Measurements from ENCODE around the gene CERCAM.
"Not testable (repeated sequence)": the region's sequence is repeated elsewhere in the genome, so short reads cannot be mapped to it uniquely, and the experiment has no call there.

Gene CERCAM

DNA sequence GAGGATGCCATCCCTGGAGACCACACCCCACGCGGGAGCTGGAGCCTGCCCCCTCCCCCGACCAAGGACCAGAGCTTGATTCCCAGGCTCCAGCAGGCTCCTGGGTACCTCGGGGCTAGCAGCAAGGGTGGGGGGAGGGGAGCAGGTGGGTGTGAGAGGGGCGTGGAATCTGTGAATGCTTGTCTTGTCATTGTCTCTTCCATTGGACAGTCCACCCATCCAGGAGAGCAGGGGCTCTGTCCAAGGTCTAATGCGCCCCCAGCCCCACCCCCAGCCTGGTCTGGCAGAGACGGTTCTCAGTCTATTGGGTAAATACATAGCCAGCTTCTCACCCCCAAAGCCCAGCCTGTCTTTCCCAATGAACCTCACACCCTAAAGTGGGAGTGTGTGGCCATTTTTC lies 26.7 kb upstream of the CERCAM start:
- DNase-seq = no peak

DNA sequence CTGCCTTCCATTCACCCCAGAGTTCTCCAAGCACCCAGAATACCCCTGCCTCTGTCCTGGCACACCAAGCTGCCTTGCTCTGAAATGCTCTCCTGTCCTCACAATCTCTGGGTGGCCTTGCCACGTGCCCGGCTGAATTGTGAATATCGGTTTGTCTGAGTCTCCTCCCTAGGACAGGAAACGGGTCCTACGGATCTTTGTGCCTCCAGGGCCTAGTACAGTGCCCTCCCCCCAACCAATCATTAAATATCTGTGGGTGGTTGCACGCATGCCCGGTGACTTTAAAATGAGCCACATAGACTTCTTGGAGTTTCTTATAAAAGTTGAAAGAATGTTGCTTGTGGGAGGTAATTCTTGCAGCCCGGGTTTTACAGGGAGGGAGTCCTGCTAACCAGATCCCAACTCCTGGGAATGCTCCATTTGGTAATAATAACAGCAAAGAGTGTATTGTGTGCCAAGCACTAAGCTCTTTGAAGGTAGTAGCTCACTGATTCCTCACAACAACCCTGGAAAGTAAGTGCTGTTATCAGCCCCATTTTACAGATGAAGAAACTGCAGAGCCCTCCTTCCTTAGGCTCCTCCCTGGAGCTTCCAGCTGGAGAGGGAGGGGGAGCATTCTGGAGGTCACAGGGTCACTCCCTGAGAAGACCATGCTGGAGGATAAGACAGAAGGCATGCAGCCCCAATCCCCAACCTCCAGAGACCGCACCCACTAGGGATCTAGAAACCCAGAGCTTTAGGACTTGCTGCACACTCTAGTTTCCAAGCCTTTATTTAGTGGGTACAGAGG lies 26.1 kb upstream of the CERCAM start:
- DNase-seq = no peak

DNA sequence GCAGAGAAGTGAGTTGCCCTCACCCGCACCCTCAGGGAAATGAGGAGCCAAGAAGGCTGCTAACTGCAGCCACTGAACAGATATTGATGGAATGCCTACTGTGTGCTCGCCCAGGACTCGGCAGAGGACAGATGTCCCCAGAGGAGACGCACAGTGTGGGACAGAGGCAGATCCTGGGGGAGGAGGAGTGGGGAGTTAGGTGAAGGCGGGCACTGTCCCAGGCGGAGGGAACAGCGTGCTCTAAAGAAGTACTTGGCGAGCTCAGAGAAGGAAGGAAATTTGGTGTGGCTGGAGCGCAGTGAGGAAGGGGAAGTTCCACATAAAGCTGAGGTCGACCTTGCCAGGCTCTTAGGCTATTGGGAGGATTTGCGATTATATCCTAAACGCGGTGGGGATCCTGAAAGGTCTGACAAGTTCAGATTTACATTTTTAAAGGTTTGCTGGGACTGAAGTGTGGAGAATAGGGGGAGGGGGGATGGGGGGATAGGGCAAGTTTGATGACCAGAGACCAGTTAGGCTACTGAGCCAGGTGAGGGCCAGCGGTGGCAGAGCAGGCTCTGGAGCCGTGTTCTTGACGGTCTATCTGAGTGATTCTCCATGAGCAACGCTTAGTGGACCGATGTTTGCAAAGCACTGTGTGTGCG lies 23.6 kb upstream of the CERCAM start:
- DNase-seq = no peak

DNA sequence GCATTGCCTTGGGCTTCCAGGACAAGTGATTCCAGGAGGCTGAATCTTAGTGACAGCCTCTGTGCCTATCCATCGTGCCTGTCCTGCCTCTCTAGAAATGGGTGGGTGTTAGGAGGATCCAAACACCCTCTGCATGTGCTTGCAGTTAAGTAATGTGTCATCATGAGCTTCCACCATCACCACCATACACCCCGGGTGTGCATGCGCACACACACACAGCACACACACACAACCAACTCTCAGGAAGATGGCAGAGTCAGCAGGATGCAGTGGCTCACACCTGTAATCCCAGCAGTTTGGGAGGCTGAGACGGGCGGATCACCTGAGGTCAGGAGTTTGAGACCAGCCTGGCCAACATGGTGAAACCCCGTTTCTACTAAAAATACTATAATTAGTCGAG lies 22.8 kb upstream of the CERCAM start:
- DNase-seq = no peak

DNA sequence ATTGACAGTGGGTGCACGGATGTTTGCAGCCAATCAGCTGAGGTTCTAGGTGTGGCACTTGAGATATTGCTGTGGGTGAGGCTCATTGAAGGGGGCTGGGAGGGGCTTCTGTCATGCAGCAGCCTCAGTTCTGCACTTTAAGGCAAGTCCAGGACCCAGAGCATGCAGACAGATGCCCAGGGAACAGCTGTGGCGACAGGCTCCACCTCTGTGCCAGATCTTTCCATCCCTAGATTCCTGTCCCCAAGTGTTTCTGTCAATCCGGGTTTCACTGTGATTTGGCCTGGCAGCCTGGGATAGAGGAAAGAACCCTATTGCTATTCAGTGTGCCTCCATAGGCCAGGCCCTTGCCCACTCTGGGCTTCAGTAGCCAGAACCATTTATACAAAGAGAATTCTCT lies 20.8 kb upstream of the CERCAM start:
- DNase-seq = no peak

DNA sequence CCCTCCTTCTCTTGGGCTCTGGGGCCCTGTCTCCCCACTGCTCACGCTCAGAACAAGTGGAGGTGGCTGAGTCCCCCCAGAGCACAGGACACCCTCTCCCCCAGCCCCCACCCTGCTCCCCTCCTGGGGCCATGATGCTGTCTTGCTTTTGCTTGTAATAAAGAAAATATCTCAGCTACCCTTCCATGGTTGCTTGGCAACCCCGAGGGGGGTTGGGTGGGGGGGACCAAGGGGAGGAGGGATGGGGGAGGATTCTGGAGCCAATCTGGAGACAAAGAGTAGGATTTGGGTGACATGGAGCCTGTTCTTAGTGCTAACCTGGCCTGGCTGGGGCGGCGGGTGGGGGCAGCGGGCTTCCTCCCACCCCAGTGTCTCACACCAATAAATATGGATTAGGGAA lies 16.1 kb upstream of the CERCAM start:
- DNase-seq = no peak

DNA sequence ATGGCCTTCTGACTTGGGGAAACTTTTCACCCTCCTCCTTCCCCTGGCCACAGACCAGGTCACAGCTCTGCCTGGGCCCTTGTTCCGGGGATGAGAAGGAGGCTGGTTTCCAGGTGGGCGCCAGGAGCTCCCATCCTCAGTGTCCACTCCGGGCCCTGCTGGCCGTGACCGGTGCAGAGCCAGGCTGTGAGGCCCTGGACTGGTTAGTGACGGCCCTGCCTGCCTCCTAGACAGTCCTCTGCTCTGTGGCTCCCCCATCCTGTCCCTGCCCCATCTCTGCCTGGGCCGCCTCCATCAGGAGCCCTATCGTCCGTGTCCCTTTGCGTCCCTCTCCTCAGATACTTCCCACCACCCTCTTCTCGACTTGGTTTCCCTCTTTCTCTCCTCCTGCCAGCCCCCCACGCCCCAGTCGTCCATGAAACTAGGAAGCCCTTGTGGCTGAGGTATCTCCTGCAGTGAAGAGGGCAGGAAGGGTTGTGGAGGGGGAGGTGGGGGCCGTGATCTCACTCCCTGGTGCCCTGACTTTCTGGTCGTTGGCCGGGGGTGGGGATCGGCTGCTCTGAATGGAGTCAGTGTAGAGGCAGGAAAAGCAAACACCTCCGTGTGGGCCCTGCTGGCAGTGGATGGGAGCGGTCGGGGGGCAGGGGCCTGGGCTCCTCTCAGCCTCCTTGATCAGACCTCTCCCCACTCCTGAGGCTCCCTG lies 15.4 kb upstream of the CERCAM start:
- DNase-seq = no peak

DNA sequence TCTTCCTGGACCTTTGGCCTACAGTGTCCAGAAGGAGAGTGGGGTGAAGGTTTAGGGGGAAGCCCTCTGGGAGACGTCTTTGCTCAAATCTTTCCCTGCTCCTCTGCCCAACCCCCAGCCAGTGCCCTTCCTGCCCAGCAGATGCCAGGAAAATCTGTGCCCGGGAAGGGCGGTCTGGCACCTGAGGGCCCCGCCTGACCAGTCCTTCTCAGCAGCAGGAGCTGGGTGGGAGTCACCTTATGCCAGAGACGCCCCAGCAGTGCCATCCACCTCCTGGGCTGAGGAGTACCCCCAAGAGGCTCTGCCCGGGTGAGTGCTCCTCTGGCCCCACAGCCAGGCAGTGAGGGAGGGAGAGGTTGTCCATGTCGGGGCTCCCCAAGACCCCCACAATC lies 14.9 kb upstream of the CERCAM start:
- no peak for DNase-seq

DNA sequence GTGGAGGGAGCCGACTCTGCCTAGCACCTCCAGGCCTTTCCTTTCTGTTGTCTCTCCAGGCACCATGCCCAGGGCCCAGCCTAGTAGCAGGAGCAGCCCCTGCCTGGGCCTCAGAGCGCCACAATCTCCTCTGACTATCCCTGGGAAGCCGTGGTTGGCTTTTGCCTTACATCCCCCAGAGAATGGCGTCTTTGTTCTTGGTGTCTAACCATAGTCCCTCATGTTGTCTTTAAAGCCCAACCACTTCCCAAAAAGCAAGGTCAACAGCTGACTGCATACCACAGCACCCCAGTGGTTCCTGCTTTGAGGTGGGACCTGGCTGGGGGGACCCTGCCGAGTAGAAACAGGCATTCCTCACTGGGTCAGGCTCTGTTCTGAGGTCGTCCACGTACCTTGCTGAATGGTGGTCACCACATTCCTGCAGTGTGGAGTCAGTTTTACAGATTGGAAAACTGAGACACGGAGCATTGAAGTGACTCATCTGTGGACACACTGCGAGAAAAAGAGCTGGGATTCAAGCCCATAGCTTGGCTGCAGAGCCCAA lies 13.7 kb upstream of the CERCAM start:
- DNase-seq = no peak

DNA sequence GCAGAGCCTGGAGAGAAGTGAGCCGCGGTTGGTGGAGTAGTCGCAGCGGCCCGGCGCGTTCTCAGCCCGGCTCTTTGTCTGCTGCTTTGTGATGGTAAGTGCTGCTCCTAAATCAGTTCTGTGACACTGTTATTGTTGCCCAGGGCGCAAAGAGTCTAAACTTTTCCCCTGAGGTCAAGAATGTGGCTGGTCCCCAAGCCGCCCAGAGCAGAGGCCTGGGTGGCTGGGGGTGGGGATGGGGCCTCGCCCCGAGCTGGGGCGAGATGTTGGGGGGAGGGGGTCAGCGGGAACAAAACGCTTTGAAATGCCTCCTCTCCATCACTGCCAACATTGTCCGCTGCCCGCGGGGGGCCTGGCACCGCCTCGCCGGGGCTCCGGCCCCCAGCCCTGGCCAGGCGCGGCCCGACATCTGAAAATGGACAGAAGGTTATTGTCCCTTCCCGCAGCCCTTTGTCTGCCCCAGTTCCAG lies 11.7 kb upstream of the CERCAM start:
- no peak for DNase-seq

DNA sequence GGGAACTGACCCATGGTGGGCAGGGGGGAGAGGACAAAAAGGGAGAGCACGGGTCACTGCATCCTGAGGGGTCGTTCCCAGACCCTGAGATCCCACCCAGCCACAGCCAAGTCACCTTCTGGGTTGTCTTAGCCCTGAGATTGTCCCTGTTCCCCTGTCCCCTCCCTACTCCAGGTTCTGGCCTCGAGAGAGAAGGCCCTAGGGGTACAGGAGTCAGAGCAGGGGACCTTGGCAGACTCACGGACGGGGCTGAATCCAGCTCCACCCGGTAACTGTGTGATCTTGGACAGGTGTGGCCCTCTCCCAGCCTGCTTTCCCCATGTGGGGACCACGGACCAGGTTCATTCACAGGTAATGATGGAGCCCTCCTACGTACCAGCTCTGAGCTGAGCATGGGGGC lies 11.2 kb upstream of the CERCAM start:
- no peak for DNase-seq

DNA sequence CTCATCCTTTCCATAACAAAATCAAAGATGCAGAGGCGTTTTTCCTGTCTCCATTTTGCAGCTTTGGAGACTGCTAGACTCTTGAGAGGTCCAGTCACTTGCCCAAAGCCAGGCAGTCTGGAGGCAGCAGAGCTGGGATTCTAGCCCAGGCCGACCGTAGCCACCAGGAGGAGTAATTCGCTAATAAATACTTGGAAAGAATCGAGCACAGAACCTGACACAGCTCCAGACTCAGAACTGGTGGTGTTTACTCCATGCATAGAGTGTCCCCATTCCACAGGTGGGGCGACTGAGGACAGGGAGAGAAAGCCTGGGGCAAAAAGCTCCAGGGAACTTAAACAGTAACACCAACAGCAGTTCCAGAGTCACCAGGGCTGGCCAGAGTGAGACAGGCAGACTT lies 10.7 kb upstream of the CERCAM start:
- DNase-seq = peak in 1 of 3 experiments; percentile 22

DNA sequence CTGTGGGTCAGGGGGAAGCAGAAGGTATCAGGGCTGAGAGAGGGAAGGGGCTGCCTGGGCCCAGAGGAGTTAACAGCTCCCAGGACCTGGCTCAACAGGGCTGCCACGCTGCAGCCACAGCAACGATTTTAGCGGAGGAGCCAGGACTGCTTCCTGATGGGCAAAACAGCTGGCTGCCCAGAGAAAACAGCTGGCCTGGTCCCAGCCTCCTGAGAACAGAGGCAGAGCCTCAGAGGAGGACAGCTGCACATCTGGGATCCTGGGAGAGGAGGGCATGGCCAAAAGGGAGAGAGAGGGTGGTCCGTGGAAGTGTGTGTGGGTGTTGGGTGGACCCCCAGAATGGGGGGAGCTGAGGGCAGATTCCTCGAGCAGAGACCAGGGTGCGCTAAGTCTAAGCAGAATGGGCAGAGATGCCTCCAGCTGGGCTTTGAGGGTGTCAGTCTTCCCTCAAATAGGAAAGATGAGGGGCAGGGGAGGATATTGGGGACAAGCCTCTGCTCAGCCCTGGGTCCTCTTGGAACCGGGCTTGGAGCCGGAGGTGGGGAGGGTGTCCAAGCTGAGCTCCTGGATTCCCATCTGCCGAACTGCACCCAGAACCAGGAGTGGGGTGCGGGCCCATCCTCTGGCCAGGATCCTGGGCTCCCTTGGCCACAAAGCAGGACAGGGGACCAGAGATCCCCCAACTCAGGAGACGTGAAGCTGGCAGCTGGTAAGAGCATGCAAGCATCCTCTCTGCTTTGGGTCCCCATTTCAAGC lies 9.1 kb upstream of the CERCAM start:
- DNase-seq = peak in 2 of 3 experiments; percentile 31 to 58

DNA sequence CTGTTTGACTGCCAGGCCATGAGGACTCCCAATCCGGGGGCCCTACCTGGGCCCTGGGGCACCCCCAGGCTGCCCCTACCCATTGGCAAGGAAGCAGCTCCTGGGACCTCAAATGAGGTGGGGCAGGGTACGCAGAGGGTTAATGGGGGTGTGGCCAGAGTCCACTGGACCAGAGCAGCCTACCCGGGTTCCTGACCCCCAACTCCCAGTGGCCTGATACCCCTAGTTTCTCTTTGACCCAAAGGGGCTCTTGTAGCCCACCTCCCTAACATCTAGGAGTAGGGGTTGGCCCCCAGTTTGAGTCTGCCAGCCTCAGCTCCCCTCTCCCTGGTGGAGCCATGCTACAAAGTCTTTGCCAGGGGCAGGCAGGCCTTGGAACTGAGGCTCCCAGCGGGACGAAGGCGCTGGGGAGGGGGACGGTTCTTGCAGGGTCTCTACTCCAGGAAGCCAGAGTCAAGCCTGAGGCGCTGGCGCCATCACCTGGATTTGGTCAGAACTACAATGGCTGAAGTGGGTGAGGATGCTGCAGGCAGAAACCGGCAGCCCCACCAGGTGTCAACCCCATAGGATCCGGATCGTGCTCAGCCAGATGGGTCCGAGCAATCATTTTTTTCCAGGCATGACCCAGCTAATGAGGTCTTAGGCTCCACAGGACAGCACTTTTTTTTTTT lies 8.4 kb upstream of the CERCAM start:
- DNase-seq = peak; percentile 54 to 91 (median 80)

DNA sequence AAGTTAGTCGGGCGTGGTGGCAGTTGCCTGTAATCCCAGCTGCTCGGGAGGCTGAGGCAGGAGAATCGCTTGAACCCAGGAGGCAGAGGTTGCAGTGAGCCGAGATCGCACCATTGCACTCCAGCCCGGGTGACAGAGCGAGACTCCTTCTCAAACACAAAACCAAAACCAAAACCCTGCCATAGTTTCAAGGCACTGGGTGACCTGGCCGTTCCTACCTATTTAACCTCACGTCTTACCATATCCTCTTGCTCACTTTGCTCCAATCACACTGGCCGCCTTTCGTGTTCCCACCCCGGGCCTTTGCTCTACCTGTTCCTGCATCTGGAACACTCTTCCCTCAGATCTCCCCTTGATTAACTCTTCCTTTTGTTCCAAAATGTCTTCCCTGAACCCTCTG lies 6.9 kb upstream of the CERCAM start:
- DNase-seq = not testable (repeated sequence)

DNA sequence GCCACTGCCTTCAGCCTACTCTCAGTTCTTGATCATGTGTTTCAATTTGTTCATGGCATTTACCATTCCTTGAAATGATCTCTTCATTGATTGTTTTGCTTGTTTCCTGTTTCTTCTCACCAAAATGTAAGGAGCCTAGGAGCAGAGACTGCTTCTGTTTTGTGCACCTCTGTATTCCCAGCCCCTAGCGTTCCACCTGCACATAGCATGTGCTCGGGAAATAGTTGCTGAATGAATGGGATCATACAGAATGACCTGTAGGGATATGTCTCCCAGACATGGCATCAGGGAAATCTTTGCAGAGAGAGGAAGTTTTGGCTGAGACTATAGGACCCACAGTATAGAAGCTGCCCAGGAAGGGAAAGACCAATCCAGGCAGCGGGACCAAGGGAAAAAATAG lies 6.2 kb upstream of the CERCAM start:
- DNase-seq = no peak

DNA sequence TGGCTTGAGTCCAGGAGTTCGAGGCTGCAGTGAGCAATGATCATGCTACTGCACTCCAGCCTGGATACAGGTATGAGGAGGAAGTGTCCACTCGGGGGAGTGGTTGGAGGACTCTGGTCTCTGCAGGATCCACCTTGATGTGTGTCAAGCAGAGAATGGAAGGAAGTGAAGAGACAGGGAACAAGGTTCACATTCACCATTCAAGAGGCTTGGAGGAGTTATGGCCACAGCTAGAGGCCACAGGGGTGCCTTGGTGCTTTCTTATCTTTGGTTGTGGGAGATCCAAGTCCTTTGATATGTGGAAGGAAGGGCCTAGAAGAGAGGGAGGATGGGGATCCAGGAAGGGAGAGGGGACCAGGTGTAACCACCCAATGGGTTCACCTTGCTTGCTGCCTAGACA lies 5.4 kb upstream of the CERCAM start:
- DNase-seq = no peak

DNA sequence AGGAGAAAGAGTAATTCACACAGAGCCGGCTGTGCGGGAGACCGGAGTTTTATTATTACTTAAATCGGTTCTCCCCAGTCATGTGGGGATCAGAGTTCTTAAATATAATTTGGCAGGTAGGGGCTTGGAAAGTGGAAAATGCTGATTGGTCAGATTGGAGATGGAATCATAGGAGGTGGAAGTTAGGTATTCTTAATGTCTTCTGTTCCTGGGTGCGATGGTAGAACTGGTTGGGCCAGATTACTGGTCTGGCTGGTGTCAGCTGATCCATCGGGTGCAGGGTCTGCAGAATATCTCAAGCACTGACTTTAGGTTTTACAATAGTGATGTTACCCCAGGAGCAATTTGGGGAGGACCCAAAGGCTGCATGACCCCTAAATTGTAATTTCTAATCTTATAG lies 4.6 kb upstream of the CERCAM start:
- peak in 2 of 3 experiments; percentile 44 to 64 for DNase-seq

DNA sequence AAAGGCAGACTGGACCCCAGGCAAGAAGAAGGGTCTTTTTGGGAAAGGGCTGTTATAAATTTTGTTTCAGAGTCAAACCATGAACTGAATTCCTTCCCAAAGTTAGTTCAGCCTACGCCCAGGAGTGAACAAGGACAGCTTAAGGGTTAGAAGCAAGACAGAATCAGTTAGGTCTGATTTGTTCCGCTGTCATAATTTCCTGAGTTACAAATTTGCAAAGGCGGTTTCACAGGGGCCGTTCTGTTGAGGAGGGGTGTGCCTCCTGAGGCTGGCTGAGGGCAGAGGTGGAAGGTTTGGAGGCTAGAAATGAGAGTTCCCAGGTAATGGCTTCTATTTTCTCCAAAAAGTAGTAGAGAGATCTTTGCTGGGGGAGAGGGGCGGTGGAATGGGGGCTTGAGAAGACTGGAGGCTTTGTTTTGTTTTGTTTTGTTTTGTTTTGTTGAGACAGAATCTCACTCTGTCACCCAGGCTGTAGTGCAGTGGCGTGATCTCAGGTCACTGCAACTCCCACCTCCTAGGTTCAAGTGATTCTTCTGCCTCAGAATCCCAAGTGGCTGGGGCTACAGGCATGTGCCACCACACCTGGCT lies 4.1 kb upstream of the CERCAM start:
- DNase-seq = no peak

DNA sequence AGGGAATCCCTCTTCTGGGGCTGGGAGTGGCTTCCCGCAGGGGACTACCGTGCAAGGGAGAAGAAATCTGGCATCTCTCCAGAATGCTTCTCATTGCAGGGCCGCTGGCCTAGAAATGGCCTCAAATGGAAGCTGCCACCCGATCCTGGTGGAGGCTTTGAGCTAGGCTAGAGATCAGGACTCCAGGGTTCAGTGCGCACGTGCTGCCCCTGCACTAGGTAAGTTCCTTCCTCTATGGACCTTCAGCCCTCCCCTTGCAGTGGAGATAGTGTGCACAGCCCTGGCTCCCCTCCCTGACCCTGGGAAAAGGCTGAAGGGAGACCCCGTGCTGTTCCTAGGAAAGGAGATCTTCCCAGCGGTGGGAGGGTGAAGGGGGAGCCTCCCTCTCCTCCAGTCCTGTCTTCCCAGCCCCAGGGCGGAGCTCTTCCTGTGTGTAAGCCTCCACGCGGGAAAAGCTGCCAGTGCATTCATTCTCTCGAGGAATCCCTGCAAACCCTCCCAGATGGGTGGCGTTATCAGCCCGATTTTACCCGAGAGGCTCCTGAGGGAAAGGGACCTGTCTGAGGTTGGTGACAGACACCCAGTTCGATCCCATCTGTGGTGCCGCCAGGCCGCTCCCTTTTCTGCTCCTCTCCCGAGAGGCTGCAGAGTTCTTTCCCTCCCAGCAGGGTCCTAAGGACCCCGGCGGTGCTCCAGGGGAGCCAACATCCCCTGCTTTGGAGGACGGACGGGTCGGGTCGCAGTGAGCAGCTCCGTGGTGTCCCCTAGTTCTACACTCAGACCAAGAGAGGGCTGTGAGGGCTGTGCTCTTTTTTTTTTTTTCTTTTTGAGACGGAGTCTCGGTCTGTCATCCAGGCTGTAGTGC lies 1.4 kb upstream of the CERCAM start:
- peak; percentile 48 to 77 (median 69) for DNase-seq
